ENCODE measurements around the gene MYO16.
"Not testable (repeated sequence)": the region's sequence is repeated elsewhere in the genome, so short reads cannot be mapped to it uniquely, and the experiment has no call there.

MYO16 gene

GRCh38 chr13:108889324-108889984, 260.0 kb downstream of the MYO16 start:
- Histone ChIP-seq H3K4me1 (ENCODE audit: insufficient read depth, low read length) (no peaks in the 10 kb centered on the region), H3K27ac (ENCODE audit: low read depth, low read length) (no peak overlapping the region), H3K36me3 (ENCODE audit: insufficient read depth, low read length) (no peaks in the 10 kb centered on the region), H3K9me3 (ENCODE audit: insufficient read depth, low read depth, low read length) (no peaks in the 10 kb centered on the region), H3K9ac (ENCODE audit: low read depth, low read length) (no peak overlapping the region), H3K4me3 (ENCODE audit: low read length) (no peak overlapping the region), H3K27me3 (ENCODE audit: insufficient read depth, low read length) (no peaks in the 10 kb centered on the region)
- WGBS = 90% methylated on average over 2 of the region's 2 CpGs

DNA sequence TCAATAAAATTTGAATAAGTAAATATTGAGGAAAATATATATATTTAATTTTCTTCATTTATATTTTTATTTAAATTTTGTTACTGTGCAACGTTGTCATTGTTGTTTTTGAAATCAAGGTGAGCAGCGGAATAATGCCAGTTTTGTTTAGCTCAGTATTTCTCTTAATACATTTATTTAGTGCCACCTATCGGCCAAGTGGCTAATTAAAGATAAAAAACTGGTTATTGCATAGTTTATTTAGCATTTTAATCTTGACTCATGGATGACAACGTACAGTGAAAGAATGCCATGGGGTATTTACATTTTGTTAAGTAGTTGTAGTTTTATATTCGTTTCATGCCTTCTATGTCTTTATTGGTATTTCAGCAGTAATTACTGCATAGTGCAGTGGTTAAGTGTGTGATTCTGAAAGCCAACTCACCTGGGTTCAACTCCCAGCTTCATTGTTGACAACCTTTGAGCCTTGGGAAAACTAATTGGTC, 265.9 kb downstream of the MYO16 start:
- Histone ChIP-seq H3K36me3 (ENCODE audit: insufficient read depth, low read length) (no peaks in the 10 kb centered on the region), H3K4me1 (ENCODE audit: insufficient read depth, low read length) (no peaks in the 10 kb centered on the region), H3K9ac (ENCODE audit: low read depth, low read length) (no peak overlapping the region), H3K4me3 (ENCODE audit: low read length) (no peak overlapping the region), H3K9me3 (ENCODE audit: insufficient read depth, low read depth, low read length) (no peaks in the 10 kb centered on the region), H3K27ac (ENCODE audit: low read depth, low read length) (no peak overlapping the region), H3K27me3 (ENCODE audit: insufficient read depth, low read length) (no peaks in the 10 kb centered on the region)
- WGBS = 21% methylated on average over 3 of the region's 5 CpGs

GRCh38 chr13:108897955-108898354, 268.5 kb downstream of the MYO16 start:
- WGBS = 89% methylated on average over 8 of the region's 8 CpGs
- no peak overlapping the region for H3K9ac ChIP-seq (ENCODE audit: low read depth, low read length)

GRCh38 chr13:108902405-108903155, 273.2 kb downstream of the MYO16 start:
- no peak overlapping the region for H3K27ac ChIP-seq (ENCODE audit: low read depth, low read length)
- H3K27me3 ChIP-seq (ENCODE audit: insufficient read depth, low read length) = no peaks in the 10 kb centered on the region
- H3K4me1 ChIP-seq (ENCODE audit: insufficient read depth, low read length) = no peaks in the 10 kb centered on the region
- peaks cover 10% of the 10 kb centered on the region; the same call in 1 of the 2 replicates for H3K9me3 ChIP-seq (ENCODE audit: insufficient read depth, low read depth, low read length)
- H3K36me3 ChIP-seq (ENCODE audit: insufficient read depth, low read length) = no peaks in the 10 kb centered on the region
- WGBS = 93% methylated on average over 7 of the region's 7 CpGs
- no peak overlapping the region for H3K4me3 ChIP-seq (ENCODE audit: low read length)
- H3K9ac ChIP-seq (ENCODE audit: low read depth, low read length) = no peak overlapping the region

More at GRCh38 chr13:108897955-108898354, 268.5 kb downstream of the MYO16 start:
- Histone ChIP-seq H3K4me3 (ENCODE audit: low read length) (no peak overlapping the region), H3K9me3 (ENCODE audit: insufficient read depth, low read depth, low read length) (peaks cover 10% of the 10 kb centered on the region; the same call in 1 of the 2 replicates), H3K27me3 (ENCODE audit: insufficient read depth, low read length) (no peaks in the 10 kb centered on the region), H3K4me1 (ENCODE audit: insufficient read depth, low read length) (no peaks in the 10 kb centered on the region), H3K36me3 (ENCODE audit: insufficient read depth, low read length) (no peaks in the 10 kb centered on the region), H3K27ac (ENCODE audit: low read depth, low read length) (no peak overlapping the region)

DNA sequence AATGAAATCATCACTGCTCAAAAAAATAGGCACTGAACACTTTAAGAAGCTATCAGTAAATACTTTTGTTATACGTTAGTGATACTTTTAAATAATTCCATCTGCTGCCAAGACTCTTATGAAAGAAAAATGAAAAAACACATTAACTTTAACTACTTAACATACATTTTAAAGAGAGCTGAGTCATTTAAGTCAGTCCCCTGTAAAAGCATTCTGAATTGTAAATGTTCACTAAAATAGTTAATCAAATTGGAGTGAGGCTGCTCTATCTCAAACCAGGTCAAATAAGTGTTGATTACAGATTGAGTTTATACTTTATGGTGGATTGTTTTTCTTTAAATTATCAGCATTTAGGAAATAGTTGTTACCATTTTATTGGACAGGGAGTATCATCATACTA, 274.2 kb downstream of the MYO16 start:
- Histone ChIP-seq H3K4me1 (ENCODE audit: insufficient read depth, low read length) (no peaks in the 10 kb centered on the region), H3K9ac (ENCODE audit: low read depth, low read length) (no peak overlapping the region), H3K27ac (ENCODE audit: low read depth, low read length) (no peak overlapping the region), H3K4me3 (ENCODE audit: low read length) (no peak overlapping the region), H3K27me3 (ENCODE audit: insufficient read depth, low read length) (no peaks in the 10 kb centered on the region), H3K9me3 (ENCODE audit: insufficient read depth, low read depth, low read length) (peaks cover 10% of the 10 kb centered on the region; the same call in 1 of the 2 replicates), H3K36me3 (ENCODE audit: insufficient read depth, low read length) (no peaks in the 10 kb centered on the region)
- 100% methylated on average over 1 of the region's 1 CpG for WGBS

GRCh38 chr13:108911807-108912206, 282.4 kb downstream of the MYO16 start:
- Histone ChIP-seq H3K36me3 (ENCODE audit: insufficient read depth, low read length) (no peaks in the 10 kb centered on the region), H3K4me1 (ENCODE audit: insufficient read depth, low read length) (peaks cover 7% of the 10 kb centered on the region), H3K9me3 (ENCODE audit: insufficient read depth, low read depth, low read length) (no peaks in the 10 kb centered on the region), H3K9ac (ENCODE audit: low read depth, low read length) (no peak overlapping the region), H3K27me3 (ENCODE audit: insufficient read depth, low read length) (no peaks in the 10 kb centered on the region), H3K27ac (ENCODE audit: low read depth, low read length) (no peak overlapping the region), H3K4me3 (ENCODE audit: low read length) (no peak overlapping the region)
- 91% methylated on average over 2 of the region's 2 CpGs for WGBS

DNA sequence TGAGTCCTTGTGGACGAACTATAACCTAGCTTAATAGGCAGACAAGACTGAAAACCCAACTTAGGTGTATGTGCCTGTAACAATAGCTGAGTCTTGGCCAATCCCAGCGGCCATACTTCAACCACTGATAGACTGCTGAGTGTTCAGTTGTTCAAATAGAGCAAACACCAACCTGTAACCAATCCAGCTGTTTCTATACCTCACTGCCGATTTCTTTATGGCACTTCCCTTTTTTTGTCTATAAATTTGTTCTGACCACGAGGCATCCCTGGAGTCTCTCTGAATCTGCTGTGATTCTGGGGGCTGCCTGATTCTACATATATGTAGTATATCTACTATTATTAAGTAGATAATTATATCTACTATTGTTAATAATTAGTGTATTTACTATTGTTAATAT, 284.3 kb downstream of the MYO16 start:
- not testable (repeated sequence) for H3K9me3 ChIP-seq (ENCODE audit: insufficient read depth, low read depth, low read length); H3K4me3 ChIP-seq (ENCODE audit: low read length); H3K27ac ChIP-seq (ENCODE audit: low read depth, low read length); H3K4me1 ChIP-seq (ENCODE audit: insufficient read depth, low read length); H3K9ac ChIP-seq (ENCODE audit: low read depth, low read length); H3K27me3 ChIP-seq (ENCODE audit: insufficient read depth, low read length); H3K36me3 ChIP-seq (ENCODE audit: insufficient read depth, low read length)
- WGBS = 91% methylated on average over 3 of the region's 4 CpGs

- WGBS = 66% methylated on average over 4 of the region's 7 CpGs
- Histone ChIP-seq H3K4me3 (ENCODE audit: low read length) (no peak overlapping the region), H3K36me3 (ENCODE audit: insufficient read depth, low read length) (no peaks in the 10 kb centered on the region), H3K9ac (ENCODE audit: low read depth, low read length) (0 out of 2 replicates have a peak overlapping the region, but pooled peaks have one; percentile 16), H3K27ac (ENCODE audit: low read depth, low read length) (peak overlapping the region; percentile 6; the same call in 1 of the 2 replicates), H3K27me3 (ENCODE audit: insufficient read depth, low read length) (no peaks in the 10 kb centered on the region), H3K4me1 (ENCODE audit: insufficient read depth, low read length) (peaks cover 7% of the 10 kb centered on the region), H3K9me3 (ENCODE audit: insufficient read depth, low read depth, low read length) (no peaks in the 10 kb centered on the region)
Measured at GRCh38 chr13:108915095-108915633, 285.8 kb downstream of the MYO16 start.

DNA sequence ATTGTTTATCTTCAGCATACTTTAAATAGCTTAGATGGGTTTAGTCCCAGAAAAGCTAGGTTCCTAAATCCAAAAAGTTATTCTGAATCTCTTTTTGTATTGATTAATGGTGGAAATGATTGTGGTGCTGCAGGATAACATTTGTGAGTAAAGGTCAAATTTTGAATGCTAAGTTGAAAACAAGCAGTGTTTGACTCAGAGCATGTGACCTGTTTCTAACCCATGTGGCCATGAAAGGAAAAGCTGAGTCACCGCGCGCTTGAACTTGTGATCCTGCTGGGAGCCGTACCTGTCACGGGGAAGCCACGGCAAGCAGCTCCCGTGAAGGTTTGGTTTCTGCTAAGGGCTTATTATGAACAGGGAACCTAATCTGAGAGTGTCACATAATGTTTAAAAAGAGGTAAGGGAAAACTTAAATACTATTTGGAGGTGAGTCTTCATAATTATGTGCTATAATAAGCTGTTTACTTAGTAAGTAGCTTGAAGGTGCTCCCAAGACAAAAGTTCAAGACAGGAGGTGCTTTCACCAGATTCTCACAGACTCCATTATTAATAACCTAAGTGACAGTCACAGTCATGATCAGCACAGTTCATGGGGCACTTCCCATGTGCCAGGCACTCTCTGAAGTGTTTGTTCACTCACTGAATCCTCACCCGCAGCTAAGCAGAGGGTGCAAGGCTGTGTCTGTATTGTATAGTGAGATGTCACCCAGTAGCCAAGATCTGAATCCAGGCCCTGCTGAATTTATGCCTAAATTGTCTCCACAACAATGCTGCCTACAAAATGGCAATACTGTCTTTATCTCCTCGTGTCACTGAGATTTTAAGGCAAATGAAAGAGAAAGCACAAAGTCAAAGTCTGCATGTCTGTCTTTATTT, 286.5 kb downstream of the MYO16 start:
- H3K27ac ChIP-seq (ENCODE audit: low read depth, low read length) = peak overlapping the region; percentile 6; the same call in 1 of the 2 replicates
- H3K27me3 ChIP-seq (ENCODE audit: insufficient read depth, low read length) = no peaks in the 10 kb centered on the region
- peaks cover 7% of the 10 kb centered on the region for H3K4me1 ChIP-seq (ENCODE audit: insufficient read depth, low read length)
- 0 out of 2 replicates have a peak overlapping the region, but pooled peaks have one; percentile 16 for H3K9ac ChIP-seq (ENCODE audit: low read depth, low read length)
- no peak overlapping the region for H3K4me3 ChIP-seq (ENCODE audit: low read length)
- H3K36me3 ChIP-seq (ENCODE audit: insufficient read depth, low read length) = no peaks in the 10 kb centered on the region
- no peaks in the 10 kb centered on the region for H3K9me3 ChIP-seq (ENCODE audit: insufficient read depth, low read depth, low read length)
- 53% methylated on average over 9 of the region's 9 CpGs for WGBS

- 77% methylated on average over 3 of the region's 3 CpGs for WGBS
- H3K9ac ChIP-seq (ENCODE audit: low read depth, low read length) = no peak overlapping the region
- no peaks in the 10 kb centered on the region for H3K9me3 ChIP-seq (ENCODE audit: insufficient read depth, low read depth, low read length)
- no peaks in the 10 kb centered on the region for H3K36me3 ChIP-seq (ENCODE audit: insufficient read depth, low read length)
- no peaks in the 10 kb centered on the region for H3K27me3 ChIP-seq (ENCODE audit: insufficient read depth, low read length)
- no peak overlapping the region for H3K4me3 ChIP-seq (ENCODE audit: low read length)
- peaks cover 7% of the 10 kb centered on the region for H3K4me1 ChIP-seq (ENCODE audit: insufficient read depth, low read length)
- H3K27ac ChIP-seq (ENCODE audit: low read depth, low read length) = no peak overlapping the region
Measured at GRCh38 chr13:108917581-108917980, 288.2 kb downstream of the MYO16 start.

All from HUES64 (cell line).